RWPE2 (cell line): Measurements from ENCODE around the gene ATP5F1B.
A peak's percentile ranks its signal among the peaks of the same experiment; 100 is the strongest.

Source experiments
- ATAC-seq: fragments of 200-7000 bp; cut with Tn5 transposase; 3 replicates; pipeline ENCODE4 v1.9.1; 2021; ENCODE audit warnings: low read depth
- DNase-seq: peaks from one replicate; pipeline ENCODE4 v3.0.0-alpha.2; 2020; ENCODE audit warnings: low spot score
- H3K27ac ChIP-seq: fragments of 450-650 bp; 2 replicates; pipeline ENCODE4 v1.5.1; 2017; ENCODE audit warnings: mild to moderate bottlenecking; ENCODE audit not compliant: poor library complexity, severe bottlenecking
- H3K27me3 ChIP-seq: fragments of 250-450 bp; sonication (Bioruptor Pico); 2 replicates; pipeline ENCODE4 v1.5.1; 2021; ENCODE audit warnings: mild to moderate bottlenecking, moderate library complexity; ENCODE audit not compliant: insufficient read depth, poor library complexity, severe bottlenecking
- H3K36me3 ChIP-seq: fragments of 250-450 bp; sonication (Bioruptor Pico); 2 replicates; pipeline ENCODE4 v1.5.1; 2020; ENCODE audit warnings: low read depth, mild to moderate bottlenecking, moderate library complexity
- H3K4me1 ChIP-seq: fragments of 250-450 bp; sonication (Bioruptor Pico); 2 replicates; pipeline ENCODE4 v1.5.1; 2021; ENCODE audit warnings: mild to moderate bottlenecking, moderate library complexity; ENCODE audit not compliant: insufficient read depth, poor library complexity, severe bottlenecking
- H3K4me3 ChIP-seq: fragments of 250-450 bp; sonication (Bioruptor Pico); 2 replicates; pipeline ENCODE4 v1.5.1; 2021; ENCODE audit warnings: mild to moderate bottlenecking, moderate library complexity; ENCODE audit not compliant: severe bottlenecking
- H3K9me3 ChIP-seq: fragments of 250-450 bp; sonication (Bioruptor Pico); 2 replicates; pipeline ENCODE4 v1.5.1; 2021; ENCODE audit warnings: mild to moderate bottlenecking, moderate library complexity; ENCODE audit not compliant: severe bottlenecking
- TF ChIP-seq, protein P1 (sequence below): fragments of 450-650 bp; IDR thresholded peaks from one replicate; pipeline ENCODE4 v1.5.1; 2017; ENCODE audit warnings: mild to moderate bottlenecking, moderate library complexity; ENCODE audit not compliant: poor library complexity, severe bottlenecking

The ATP5F1B gene

DNA sequence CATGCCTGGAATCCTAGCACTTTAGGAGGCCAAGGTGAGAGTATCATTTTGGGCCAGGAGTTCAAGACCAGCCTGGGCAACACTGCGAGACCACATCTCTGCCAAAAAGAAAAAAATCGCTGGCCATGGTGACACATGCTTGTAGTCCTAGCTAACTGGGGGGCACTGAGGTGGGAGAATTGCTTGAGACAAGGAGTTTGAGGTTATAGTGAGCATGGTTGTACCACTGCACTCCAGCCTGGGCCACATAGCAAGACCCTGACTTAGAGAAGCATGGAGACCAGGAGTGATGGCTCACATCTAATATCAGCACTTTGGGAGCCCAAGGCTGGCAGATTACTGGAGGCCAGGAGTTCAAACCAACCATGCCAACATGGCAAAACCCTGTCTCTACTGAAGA, 33.1 kb upstream of the ATP5F1B start:
- H3K36me3 ChIP-seq: peaks cover 67% of the 10 kb centered on the region
- H3K27ac ChIP-seq: no peak overlapping the region
- H3K27me3 ChIP-seq: no peaks in the 10 kb centered on the region
- ATAC-seq: no peak
- TF ChIP-seq, protein P1, sequence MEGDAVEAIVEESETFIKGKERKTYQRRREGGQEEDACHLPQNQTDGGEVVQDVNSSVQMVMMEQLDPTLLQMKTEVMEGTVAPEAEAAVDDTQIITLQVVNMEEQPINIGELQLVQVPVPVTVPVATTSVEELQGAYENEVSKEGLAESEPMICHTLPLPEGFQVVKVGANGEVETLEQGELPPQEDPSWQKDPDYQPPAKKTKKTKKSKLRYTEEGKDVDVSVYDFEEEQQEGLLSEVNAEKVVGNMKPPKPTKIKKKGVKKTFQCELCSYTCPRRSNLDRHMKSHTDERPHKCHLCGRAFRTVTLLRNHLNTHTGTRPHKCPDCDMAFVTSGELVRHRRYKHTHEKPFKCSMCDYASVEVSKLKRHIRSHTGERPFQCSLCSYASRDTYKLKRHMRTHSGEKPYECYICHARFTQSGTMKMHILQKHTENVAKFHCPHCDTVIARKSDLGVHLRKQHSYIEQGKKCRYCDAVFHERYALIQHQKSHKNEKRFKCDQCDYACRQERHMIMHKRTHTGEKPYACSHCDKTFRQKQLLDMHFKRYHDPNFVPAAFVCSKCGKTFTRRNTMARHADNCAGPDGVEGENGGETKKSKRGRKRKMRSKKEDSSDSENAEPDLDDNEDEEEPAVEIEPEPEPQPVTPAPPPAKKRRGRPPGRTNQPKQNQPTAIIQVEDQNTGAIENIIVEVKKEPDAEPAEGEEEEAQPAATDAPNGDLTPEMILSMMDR: no peak
- no peak overlapping the region for H3K4me3 ChIP-seq
- H3K4me1 ChIP-seq: peaks cover under 1% of the 10 kb centered on the region
- DNase-seq: no peak
- H3K9me3 ChIP-seq: no peaks in the 10 kb centered on the region

DNA sequence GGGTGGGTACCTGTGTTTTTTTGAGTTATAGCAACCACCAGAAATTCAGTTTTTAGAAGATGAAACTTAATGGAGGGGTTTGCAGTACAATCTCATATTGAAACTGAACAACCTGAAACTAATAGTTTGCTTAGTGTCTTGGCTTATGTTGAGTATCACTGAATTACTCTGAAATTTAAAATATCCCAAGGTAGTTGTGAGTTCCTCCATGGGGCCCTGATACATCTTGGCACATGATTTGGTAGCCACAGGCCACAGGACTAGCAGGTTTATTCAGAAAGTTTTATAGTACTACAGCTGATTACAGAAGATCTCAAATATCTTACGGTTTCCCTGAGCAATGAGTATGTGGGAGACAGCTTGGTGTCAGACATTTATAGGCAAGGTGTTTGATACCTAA, 31.9 kb upstream of the ATP5F1B start:
- H3K9me3 ChIP-seq: no peaks in the 10 kb centered on the region
- no peak overlapping the region for H3K27ac ChIP-seq
- no peak for DNase-seq
- H3K4me1 ChIP-seq: peaks cover 4% of the 10 kb centered on the region
- ATAC-seq: no peak
- H3K36me3 ChIP-seq: peaks cover 71% of the 10 kb centered on the region
- no peaks in the 10 kb centered on the region for H3K27me3 ChIP-seq
- TF ChIP-seq, protein P1: no peak
- H3K4me3 ChIP-seq: no peak overlapping the region

DNA sequence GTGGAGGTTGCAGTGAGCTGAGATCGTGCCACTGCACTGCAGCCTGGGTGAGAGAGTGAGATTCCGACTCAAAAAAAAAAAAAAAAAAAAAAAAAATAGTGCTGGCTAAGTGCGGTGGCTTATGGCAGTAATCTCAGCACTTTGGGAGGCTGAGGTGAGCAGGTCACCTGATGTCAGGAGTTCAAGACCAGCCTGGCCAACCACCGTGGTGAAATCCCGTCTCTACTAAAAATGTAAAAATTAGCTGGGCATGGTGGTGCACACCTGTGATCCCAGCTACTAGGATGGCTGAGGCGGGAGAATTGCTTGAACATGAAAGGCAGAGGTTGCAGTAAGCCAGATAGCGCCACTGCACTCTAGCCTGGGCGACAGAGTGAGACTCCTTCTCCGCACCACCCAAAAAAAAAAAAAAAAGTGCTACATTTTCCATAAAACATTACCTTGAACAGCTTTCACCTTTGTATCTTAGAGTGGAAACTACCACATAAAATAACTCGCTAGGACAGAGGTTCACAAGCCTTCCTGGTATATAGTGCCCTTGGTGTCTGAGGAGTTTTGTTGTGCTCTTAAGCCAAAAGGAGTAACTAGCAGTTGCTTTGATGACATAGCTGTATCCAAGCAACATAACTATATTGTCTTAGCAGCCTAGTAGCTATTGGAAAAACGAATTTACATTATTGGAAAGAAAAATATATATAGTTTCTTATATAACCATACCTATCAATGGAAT, 31.2 kb upstream of the ATP5F1B start:
- no peak for ATAC-seq
- Histone ChIP-seq H3K4me3 (no peak overlapping the region), H3K36me3 (peaks cover 72% of the 10 kb centered on the region), H3K27me3 (no peaks in the 10 kb centered on the region), H3K27ac (no peak overlapping the region), H3K4me1 (peaks cover 5% of the 10 kb centered on the region), H3K9me3 (no peaks in the 10 kb centered on the region)
- DNase-seq: no peak
- TF ChIP-seq, protein P1: no peak

DNA sequence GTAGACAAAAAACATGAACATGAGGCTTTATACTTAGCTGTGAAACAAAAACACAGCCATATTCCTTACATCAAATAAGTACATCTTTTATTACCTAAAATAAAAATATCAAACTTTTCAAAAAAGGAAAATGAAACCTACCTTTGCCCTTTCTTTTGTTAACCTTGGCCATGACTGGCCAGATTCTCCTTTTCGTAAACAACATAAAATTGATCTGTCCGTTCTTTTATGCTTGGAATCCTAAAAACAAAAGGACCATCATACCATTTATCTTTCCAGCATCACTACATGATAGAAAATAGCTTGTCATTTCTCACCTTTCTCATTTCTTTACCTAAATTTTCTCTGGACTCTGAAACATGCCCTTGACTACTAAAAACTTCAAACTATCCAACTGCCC, 25.8 kb upstream of the ATP5F1B start:
- Histone ChIP-seq H3K27ac (peak overlapping the region; percentile 38), H3K4me3 (no peak overlapping the region), H3K27me3 (no peaks in the 10 kb centered on the region), H3K36me3 (peaks cover 88% of the 10 kb centered on the region), H3K4me1 (peaks cover 15% of the 10 kb centered on the region), H3K9me3 (no peaks in the 10 kb centered on the region)
- DNase-seq (no peak), ATAC-seq (no peak)
- TF ChIP-seq, protein P1: no peak

DNA sequence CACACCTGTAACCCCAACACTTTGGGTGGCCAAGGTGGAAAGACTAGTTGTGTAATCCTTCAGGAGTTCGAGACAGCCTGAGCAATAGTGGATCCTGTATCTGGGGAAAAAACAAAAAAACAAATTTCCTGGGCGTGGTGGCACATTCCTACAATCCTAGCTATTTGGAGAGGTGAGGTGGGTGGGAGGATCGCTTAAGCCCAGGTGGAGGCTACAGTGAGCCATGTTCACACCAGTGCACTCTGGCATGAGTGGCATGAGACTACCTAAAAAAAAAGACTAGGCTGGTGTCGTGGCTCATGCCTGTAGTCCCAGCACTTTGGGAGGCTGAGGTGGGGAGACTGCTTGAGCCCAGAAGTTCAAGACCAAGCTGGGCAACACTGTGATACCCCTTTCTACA, 25.1 kb upstream of the ATP5F1B start:
- no peaks in the 10 kb centered on the region for H3K27me3 ChIP-seq
- DNase-seq: no peak
- ATAC-seq: peak; percentile 82
- no peaks in the 10 kb centered on the region for H3K9me3 ChIP-seq
- TF ChIP-seq, protein P1: no peak
- peak overlapping the region; percentile 38 for H3K27ac ChIP-seq
- H3K36me3 ChIP-seq: peaks cover 91% of the 10 kb centered on the region
- no peak overlapping the region for H3K4me3 ChIP-seq
- peaks cover 15% of the 10 kb centered on the region for H3K4me1 ChIP-seq
